ENCODE measurements around the gene CCDC93.

- TF ChIP-seq CTCF (IDR thresholded peaks at IDR 0.05) (no peak), POLR2A (IDR thresholded peaks at IDR 0.05) (no peak)
Observed at GRCh38 chr2:118016911-118017310, 3.0 kb upstream of the CCDC93 start.

Measured in vagina (tissue), 2 donors.